RWPE2 (cell line): ENCODE measurements around the gene FAM9C.

ENCODE experiments used
- ATAC-seq: fragments of 200-7000 bp; cut with Tn5 transposase; 3 replicates; pipeline ENCODE4 v1.9.1; 2021; ENCODE audit warnings: low read depth
- DNase-seq: peaks from one replicate; pipeline ENCODE4 v3.0.0-alpha.2; 2020; ENCODE audit warnings: low spot score
- H3K27ac ChIP-seq: fragments of 450-650 bp; 2 replicates; pipeline ENCODE4 v1.5.1; 2017; ENCODE audit warnings: mild to moderate bottlenecking; ENCODE audit not compliant: poor library complexity, severe bottlenecking
- H3K27me3 ChIP-seq: fragments of 250-450 bp; sonication (Bioruptor Pico); 2 replicates; pipeline ENCODE4 v1.5.1; 2021; ENCODE audit warnings: mild to moderate bottlenecking, moderate library complexity; ENCODE audit not compliant: insufficient read depth, poor library complexity, severe bottlenecking
- H3K36me3 ChIP-seq: fragments of 250-450 bp; sonication (Bioruptor Pico); 2 replicates; pipeline ENCODE4 v1.5.1; 2020; ENCODE audit warnings: low read depth, mild to moderate bottlenecking, moderate library complexity
- H3K4me1 ChIP-seq: fragments of 250-450 bp; sonication (Bioruptor Pico); 2 replicates; pipeline ENCODE4 v1.5.1; 2021; ENCODE audit warnings: mild to moderate bottlenecking, moderate library complexity; ENCODE audit not compliant: insufficient read depth, poor library complexity, severe bottlenecking
- H3K4me3 ChIP-seq: fragments of 250-450 bp; sonication (Bioruptor Pico); 2 replicates; pipeline ENCODE4 v1.5.1; 2021; ENCODE audit warnings: mild to moderate bottlenecking, moderate library complexity; ENCODE audit not compliant: severe bottlenecking
- H3K9me3 ChIP-seq: fragments of 250-450 bp; sonication (Bioruptor Pico); 2 replicates; pipeline ENCODE4 v1.5.1; 2021; ENCODE audit warnings: mild to moderate bottlenecking, moderate library complexity; ENCODE audit not compliant: severe bottlenecking
- CTCF ChIP-seq: fragments of 450-650 bp; IDR thresholded peaks from one replicate; pipeline ENCODE4 v1.5.1; 2017; ENCODE audit warnings: mild to moderate bottlenecking, moderate library complexity; ENCODE audit not compliant: poor library complexity, severe bottlenecking

FAM9C gene

DNA sequence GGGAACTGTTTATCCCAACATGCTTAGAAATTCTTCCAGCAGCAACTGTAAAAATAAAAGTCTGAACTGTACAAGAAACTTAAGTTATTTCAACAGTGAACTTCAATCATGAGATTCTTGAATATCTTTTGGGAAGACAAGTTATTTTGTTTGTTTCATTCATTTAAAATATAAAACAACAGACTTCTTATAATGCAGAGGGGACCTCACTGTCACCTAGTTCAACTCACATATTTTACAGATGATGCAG lies 14.9 kb downstream of the FAM9C start:
- no peak overlapping the region for H3K4me3 ChIP-seq
- no peak for DNase-seq
- H3K27ac ChIP-seq = peak overlapping the region; percentile 82
- no peak for ATAC-seq
- no peaks in the 10 kb centered on the region for H3K36me3 ChIP-seq
- TF ChIP-seq CTCF = no peak
- no peaks in the 10 kb centered on the region for H3K9me3 ChIP-seq
- no peaks in the 10 kb centered on the region for H3K27me3 ChIP-seq
- H3K4me1 ChIP-seq = peaks cover 17% of the 10 kb centered on the region

GRCh38 chrX:13028871-13029636 lies 15.4 kb downstream of the FAM9C start:
- H3K9me3 ChIP-seq = no peaks in the 10 kb centered on the region
- H3K4me1 ChIP-seq = peaks cover 17% of the 10 kb centered on the region
- ATAC-seq (peak; percentile 80), DNase-seq (no peak)
- no peak overlapping the region for H3K4me3 ChIP-seq
- peak overlapping the region; percentile 82 for H3K27ac ChIP-seq
- H3K36me3 ChIP-seq = no peaks in the 10 kb centered on the region
- no peak for TF ChIP-seq CTCF
- H3K27me3 ChIP-seq = no peaks in the 10 kb centered on the region

DNA sequence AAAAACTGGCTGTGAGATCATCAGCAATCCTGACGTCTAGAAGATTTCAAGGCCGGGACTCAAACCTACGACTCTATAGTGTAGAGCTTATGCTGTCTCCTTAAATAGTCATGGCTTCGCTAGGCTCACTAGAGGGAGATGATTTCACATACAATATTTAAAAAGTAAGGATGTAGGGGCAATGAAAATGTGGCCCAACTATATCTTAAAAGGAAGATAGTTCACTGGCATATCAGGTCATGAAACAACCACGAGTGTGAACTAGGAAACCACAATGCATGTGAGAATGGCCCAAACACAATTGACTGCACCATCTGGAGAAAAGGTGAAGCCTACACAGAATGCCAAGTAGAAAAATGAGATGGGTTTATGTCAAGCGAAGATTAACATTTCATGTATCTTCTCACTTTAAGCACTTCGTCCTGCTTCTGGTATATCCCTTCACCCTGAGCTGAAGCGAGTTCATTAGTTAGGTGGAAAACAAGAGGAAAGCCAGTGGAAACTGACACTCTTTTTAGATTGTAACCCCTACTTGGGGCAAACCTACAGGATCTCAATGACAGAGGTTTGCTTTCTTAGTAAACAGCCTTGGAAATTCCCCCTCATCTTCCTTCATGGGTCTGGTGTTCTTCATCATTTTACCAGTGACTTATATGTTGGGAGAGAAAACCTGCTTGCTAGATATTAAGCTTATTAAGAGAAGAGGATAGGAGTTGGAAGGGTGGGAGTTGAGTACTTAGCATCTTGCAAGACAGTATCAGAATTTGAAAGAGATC lies 17.4 kb downstream of the FAM9C start:
- DNase-seq (no peak), ATAC-seq (no peak)
- Histone ChIP-seq H3K4me1 (peaks cover 17% of the 10 kb centered on the region), H3K9me3 (no peaks in the 10 kb centered on the region), H3K27ac (no peak overlapping the region), H3K36me3 (no peaks in the 10 kb centered on the region), H3K4me3 (no peak overlapping the region), H3K27me3 (no peaks in the 10 kb centered on the region)
- TF ChIP-seq CTCF = no peak

DNA sequence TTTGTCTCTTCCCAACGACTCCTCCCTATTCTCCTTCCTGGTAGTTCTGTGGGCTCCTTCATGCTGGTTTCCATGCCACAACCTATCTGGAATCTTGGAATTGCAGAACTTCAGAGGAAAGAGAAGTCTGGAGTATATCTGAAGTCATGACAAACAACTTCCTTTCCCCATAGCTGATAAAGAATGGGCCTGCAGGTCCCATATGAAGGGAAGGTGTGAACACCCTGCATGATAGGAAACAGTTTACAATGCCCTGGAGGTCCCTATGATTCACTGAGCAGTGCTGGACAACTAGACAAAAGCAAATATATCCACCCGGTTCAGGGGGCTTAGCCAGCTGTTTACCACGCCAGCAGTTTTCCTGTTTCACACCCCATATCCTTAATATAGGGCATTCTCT lies 19.4 kb downstream of the FAM9C start:
- no peak for DNase-seq
- Histone ChIP-seq H3K4me3 (no peak overlapping the region), H3K27me3 (no peaks in the 10 kb centered on the region), H3K9me3 (no peaks in the 10 kb centered on the region), H3K4me1 (peaks cover 22% of the 10 kb centered on the region), H3K27ac (no peak overlapping the region), H3K36me3 (no peaks in the 10 kb centered on the region)
- ATAC-seq = no peak
- no peak for TF ChIP-seq CTCF

DNA sequence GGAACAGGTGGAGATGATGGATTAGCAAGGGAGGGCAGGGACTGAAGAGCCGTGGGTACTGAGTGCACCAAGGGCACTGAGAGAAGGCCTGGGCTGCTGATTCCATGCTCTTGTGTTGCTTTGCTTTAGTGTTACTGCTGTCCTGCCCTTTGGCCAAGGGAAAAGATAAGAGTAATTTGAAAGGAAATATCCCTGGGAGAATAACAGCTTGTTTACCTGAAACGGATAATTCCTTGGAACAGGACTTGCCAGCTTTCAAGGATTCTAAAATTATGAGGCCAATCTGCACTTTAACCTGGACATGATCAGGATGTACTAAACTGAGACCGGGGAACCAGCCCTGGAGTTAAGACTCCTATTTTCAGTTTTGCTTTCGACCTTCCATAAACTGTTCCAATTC lies 20.4 kb downstream of the FAM9C start:
- no peak for DNase-seq
- peaks cover 11% of the 10 kb centered on the region for H3K4me1 ChIP-seq
- H3K4me3 ChIP-seq = no peak overlapping the region
- no peak overlapping the region for H3K27ac ChIP-seq
- H3K27me3 ChIP-seq = no peaks in the 10 kb centered on the region
- H3K36me3 ChIP-seq = no peaks in the 10 kb centered on the region
- no peak for TF ChIP-seq CTCF
- ATAC-seq = no peak
- no peaks in the 10 kb centered on the region for H3K9me3 ChIP-seq
